SK-N-SH treated with all-trans-retinoic acid at 6 μM for 48 hours (cell line): ENCODE measurements around the gene ST6GALNAC3.

Source experiments
- ATAC-seq: fragments of 200-7000 bp; cut with Tn5 transposase; 3 replicates; pipeline ENCODE4 v1.9.1; 2020; ENCODE audit warnings: mild to moderate bottlenecking, moderate library complexity
- CSDC2 ChIP-seq: fragments of 250-450 bp; sonication (Bioruptor Pico); IDR thresholded peaks from 2 replicates; pipeline ENCODE4 v1.5.0; 2020; ENCODE audit warnings: mild to moderate bottlenecking, moderate library complexity
- ESRRG ChIP-seq: fragments of 250-450 bp; sonication (Bioruptor Pico); IDR thresholded peaks from 2 replicates; pipeline ENCODE4 v1.6.1; 2021; ENCODE audit warnings: mild to moderate bottlenecking
- ISL1 ChIP-seq: fragments of 250-450 bp; sonication (Bioruptor Pico); IDR thresholded peaks from 2 replicates; pipeline ENCODE4 v2.1.2; 2022; ENCODE audit warnings: mild to moderate bottlenecking, moderate library complexity
- OSR1 ChIP-seq: fragments of 250-450 bp; sonication (Bioruptor Pico); IDR thresholded peaks from 2 replicates; pipeline ENCODE4 v1.8.0; 2022; ENCODE audit warnings: moderate library complexity, mild to moderate bottlenecking, inconsistent platforms
- PPARA ChIP-seq: fragments of 250-450 bp; sonication (Bioruptor Pico); IDR thresholded peaks from 2 replicates; pipeline ENCODE4 v1.5.0; 2020; ENCODE audit warnings: mild to moderate bottlenecking, borderline replicate concordance
- RARB ChIP-seq: fragments of 250-450 bp; sonication (Bioruptor Pico); IDR thresholded peaks from 2 replicates; pipeline ENCODE4 v1.8.0; 2021; ENCODE audit warnings: mild to moderate bottlenecking, moderate library complexity
- SNAI2 ChIP-seq: fragments of 250-450 bp; sonication (Bioruptor Pico); IDR thresholded peaks from 2 replicates; pipeline ENCODE4 v1.5.0; 2020; ENCODE audit warnings: mild to moderate bottlenecking, moderate library complexity
- TCF4 ChIP-seq: fragments of 250-450 bp; sonication (Bioruptor Pico); IDR thresholded peaks from 2 replicates; pipeline ENCODE4 v1.8.0; 2021; ENCODE audit warnings: mild to moderate bottlenecking, moderate library complexity, borderline replicate concordance
- TOX ChIP-seq: fragments of 250-450 bp; sonication (Bioruptor Pico); IDR thresholded peaks from 2 replicates; pipeline ENCODE4 v1.8.0; 2021; ENCODE audit warnings: mild to moderate bottlenecking, moderate library complexity, borderline replicate concordance
- ZC3H10 ChIP-seq: fragments of 250-450 bp; sonication (Bioruptor Pico); IDR thresholded peaks from 2 replicates; pipeline ENCODE4 v1.5.1; 2021; ENCODE audit warnings: mild to moderate bottlenecking, moderate library complexity
- ZFP3 ChIP-seq: fragments of 250-450 bp; sonication (Bioruptor Pico); IDR thresholded peaks from 2 replicates; pipeline ENCODE4 v1.5.0; 2020; ENCODE audit warnings: mild to moderate bottlenecking, moderate library complexity
- ZFP30 ChIP-seq: fragments of 450-650 bp; formaldehyde crosslinking; IDR thresholded peaks from 2 replicates; pipeline ENCODE4 v1.5.0; 2022; ENCODE audit warnings: mild to moderate bottlenecking, moderate library complexity
- ZNF565 ChIP-seq: fragments of 450-650 bp; formaldehyde crosslinking; conservative IDR thresholded peaks from 2 replicates; pipeline ENCODE4 v1.5.0; 2020; ENCODE audit warnings: low read depth, mild to moderate bottlenecking, moderate library complexity
- ZNF70 ChIP-seq: fragments of 450-650 bp; formaldehyde crosslinking; IDR thresholded peaks from 2 replicates; pipeline ENCODE4 v1.5.0; 2020; ENCODE audit warnings: mild to moderate bottlenecking, moderate library complexity
- ZNF8 ChIP-seq: fragments of 450-650 bp; formaldehyde crosslinking; IDR thresholded peaks from 2 replicates; pipeline ENCODE4 v1.5.0; 2020; ENCODE audit warnings: mild to moderate bottlenecking, moderate library complexity
- TF ChIP-seq, protein P1 (sequence below): fragments of 250-450 bp; sonication (Bioruptor Pico); IDR thresholded peaks from 2 replicates; pipeline ENCODE4 v1.5.0; 2020; ENCODE audit warnings: mild to moderate bottlenecking, moderate library complexity
- TF ChIP-seq, protein P2 (sequence below): fragments of 250-450 bp; sonication (Bioruptor Pico); IDR thresholded peaks from 2 replicates; pipeline ENCODE4 v1.8.0; 2020; ENCODE audit warnings: mild to moderate bottlenecking, moderate library complexity, borderline replicate concordance
- TF ChIP-seq, protein P3 (sequence below): fragments of 250-450 bp; sonication (Bioruptor Pico); IDR thresholded peaks from 2 replicates; pipeline ENCODE4 v1.8.0; 2021; ENCODE audit warnings: low read depth, mild to moderate bottlenecking, moderate library complexity, borderline replicate concordance

ST6GALNAC3 gene

GRCh38 chr1:76554283-76554682, 479.7 kb downstream of the ST6GALNAC3 start:
- TF ChIP-seq ZNF565 (CRISPR knock-in tag) (no peak), ZNF70 (CRISPR knock-in tag) (peak; percentile 73), SNAI2 (CRISPR knock-in tag) (no peak)
- TF ChIP-seq, protein P1, sequence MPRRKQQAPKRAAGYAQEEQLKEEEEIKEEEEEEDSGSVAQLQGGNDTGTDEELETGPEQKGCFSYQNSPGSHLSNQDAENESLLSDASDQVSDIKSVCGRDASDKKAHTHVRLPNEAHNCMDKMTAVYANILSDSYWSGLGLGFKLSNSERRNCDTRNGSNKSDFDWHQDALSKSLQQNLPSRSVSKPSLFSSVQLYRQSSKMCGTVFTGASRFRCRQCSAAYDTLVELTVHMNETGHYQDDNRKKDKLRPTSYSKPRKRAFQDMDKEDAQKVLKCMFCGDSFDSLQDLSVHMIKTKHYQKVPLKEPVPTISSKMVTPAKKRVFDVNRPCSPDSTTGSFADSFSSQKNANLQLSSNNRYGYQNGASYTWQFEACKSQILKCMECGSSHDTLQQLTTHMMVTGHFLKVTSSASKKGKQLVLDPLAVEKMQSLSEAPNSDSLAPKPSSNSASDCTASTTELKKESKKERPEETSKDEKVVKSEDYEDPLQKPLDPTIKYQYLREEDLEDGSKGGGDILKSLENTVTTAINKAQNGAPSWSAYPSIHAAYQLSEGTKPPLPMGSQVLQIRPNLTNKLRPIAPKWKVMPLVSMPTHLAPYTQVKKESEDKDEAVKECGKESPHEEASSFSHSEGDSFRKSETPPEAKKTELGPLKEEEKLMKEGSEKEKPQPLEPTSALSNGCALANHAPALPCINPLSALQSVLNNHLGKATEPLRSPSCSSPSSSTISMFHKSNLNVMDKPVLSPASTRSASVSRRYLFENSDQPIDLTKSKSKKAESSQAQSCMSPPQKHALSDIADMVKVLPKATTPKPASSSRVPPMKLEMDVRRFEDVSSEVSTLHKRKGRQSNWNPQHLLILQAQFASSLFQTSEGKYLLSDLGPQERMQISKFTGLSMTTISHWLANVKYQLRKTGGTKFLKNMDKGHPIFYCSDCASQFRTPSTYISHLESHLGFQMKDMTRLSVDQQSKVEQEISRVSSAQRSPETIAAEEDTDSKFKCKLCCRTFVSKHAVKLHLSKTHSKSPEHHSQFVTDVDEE (CRISPR knock-in tag) = no peak
- ATAC-seq = no peak

GRCh38 chr1:76562292-76562691, 487.7 kb downstream of the ST6GALNAC3 start:
- ATAC-seq = no peak
- TF ChIP-seq OSR1 (CRISPR knock-in tag) = no peak
- TF ChIP-seq TCF4 (CRISPR knock-in tag) = no peak
- TF ChIP-seq ZFP3 (CRISPR knock-in tag) = no peak
- TF ChIP-seq, protein P1 (CRISPR knock-in tag) = no peak
- no peak for TF ChIP-seq TOX (CRISPR knock-in tag)
- TF ChIP-seq, protein P2, sequence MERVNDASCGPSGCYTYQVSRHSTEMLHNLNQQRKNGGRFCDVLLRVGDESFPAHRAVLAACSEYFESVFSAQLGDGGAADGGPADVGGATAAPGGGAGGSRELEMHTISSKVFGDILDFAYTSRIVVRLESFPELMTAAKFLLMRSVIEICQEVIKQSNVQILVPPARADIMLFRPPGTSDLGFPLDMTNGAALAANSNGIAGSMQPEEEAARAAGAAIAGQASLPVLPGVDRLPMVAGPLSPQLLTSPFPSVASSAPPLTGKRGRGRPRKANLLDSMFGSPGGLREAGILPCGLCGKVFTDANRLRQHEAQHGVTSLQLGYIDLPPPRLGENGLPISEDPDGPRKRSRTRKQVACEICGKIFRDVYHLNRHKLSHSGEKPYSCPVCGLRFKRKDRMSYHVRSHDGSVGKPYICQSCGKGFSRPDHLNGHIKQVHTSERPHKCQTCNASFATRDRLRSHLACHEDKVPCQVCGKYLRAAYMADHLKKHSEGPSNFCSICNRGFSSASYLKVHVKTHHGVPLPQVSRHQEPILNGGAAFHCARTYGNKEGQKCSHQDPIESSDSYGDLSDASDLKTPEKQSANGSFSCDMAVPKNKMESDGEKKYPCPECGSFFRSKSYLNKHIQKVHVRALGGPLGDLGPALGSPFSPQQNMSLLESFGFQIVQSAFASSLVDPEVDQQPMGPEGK (CRISPR knock-in tag) = no peak
- TF ChIP-seq RARB (CRISPR knock-in tag) = no peak
- TF ChIP-seq ZC3H10 (CRISPR knock-in tag) = no peak
- no peak for TF ChIP-seq CSDC2 (CRISPR knock-in tag)

GRCh38 chr1:76568573-76569238, 494.2 kb downstream of the ST6GALNAC3 start:
- TF ChIP-seq SNAI2 (CRISPR knock-in tag) (no peak), CSDC2 (CRISPR knock-in tag) (no peak), TCF4 (CRISPR knock-in tag) (0 out of 2 replicates have a peak, but pooled peaks have one; percentile 31)
- TF ChIP-seq, protein P1 (CRISPR knock-in tag) = 0 out of 2 replicates have a peak, but pooled peaks have one; percentile 48
- TF ChIP-seq, all 23 proteins: peak for 2

GRCh38 chr1:76571248-76571647, 496.7 kb downstream of the ST6GALNAC3 start:
- ATAC-seq = no peak
- TF ChIP-seq RARB (CRISPR knock-in tag) (no peak), ZFP30 (no peak), PPARA (CRISPR knock-in tag) (no peak), ZFP3 (CRISPR knock-in tag) (no peak), ESRRG (no peak), ZC3H10 (CRISPR knock-in tag) (no peak), ZNF8 (CRISPR knock-in tag) (no peak), TCF4 (CRISPR knock-in tag) (no peak), ISL1 (CRISPR knock-in tag) (no peak)
- TF ChIP-seq, protein P1 (CRISPR knock-in tag) = no peak
- TF ChIP-seq, protein P3, sequence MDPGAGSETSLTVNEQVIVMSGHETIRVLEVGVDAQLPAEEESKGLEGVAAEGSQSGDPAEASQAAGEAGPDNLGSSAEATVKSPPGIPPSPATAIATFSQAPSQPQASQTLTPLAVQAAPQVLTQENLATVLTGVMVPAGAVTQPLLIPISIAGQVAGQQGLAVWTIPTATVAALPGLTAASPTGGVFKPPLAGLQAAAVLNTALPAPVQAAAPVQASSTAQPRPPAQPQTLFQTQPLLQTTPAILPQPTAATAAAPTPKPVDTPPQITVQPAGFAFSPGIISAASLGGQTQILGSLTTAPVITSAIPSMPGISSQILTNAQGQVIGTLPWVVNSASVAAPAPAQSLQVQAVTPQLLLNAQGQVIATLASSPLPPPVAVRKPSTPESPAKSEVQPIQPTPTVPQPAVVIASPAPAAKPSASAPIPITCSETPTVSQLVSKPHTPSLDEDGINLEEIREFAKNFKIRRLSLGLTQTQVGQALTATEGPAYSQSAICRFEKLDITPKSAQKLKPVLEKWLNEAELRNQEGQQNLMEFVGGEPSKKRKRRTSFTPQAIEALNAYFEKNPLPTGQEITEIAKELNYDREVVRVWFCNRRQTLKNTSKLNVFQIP = no peak

More at GRCh38 chr1:76568573-76569238, 494.2 kb downstream of the ST6GALNAC3 start:
- ATAC-seq = no peak
